IMR-90 (cell line): ENCODE measurements around the gene USP36. TPM values are rescaled to one million over a fixed set of nuclear protein-coding genes. Genes with fewer than 3 reads are reported as not detected.

Experiments
- ATAC-seq: fragments of 200-7000 bp; cut with Tn5 transposase; 2 replicates; pipeline ENCODE4 v1.9.1; 2020; ENCODE audit warnings: low read depth, mild to moderate bottlenecking, moderate library complexity
- BruUV-seq: library from RNA; stranded (reverse); fragments of 400-500 nt; replicated peaks from 2 replicates; lab custom pipeline; 2021; lab: Mats Ljungman, UMichigan
- CTCF ChIA-PET: fragments of 300-600 bp; formaldehyde crosslinking; extraction: SDS; loops from one replicate; lab custom pipeline; 2021; ENCODE audit warnings: antibody characterized with exemption; lab: Yijun Ruan, JAX
- POLR2A ChIA-PET: fragments of 300-600 bp; sonication (Branson Sonifier 250); formaldehyde crosslinking; loops from one replicate; lab custom pipeline; 2022; ENCODE audit warnings: antibody characterized with exemption; ENCODE audit not compliant: unreplicated experiment; lab: Charles Lee
- DNase-seq: peaks from one replicate; pipeline ENCODE4 v3.0.0; 2013
- H2AFZ ChIP-seq: replicated peaks from 2 replicates; pipeline ENCODE3; 2013; ENCODE audit warnings: low read length, mild to moderate bottlenecking; ENCODE audit not compliant: poor library complexity
- H2AK5ac ChIP-seq: 2 replicates; pipeline ENCODE4 v1.6.1; 2013; ENCODE audit warnings: low read depth, low read length, inconsistent platforms
- H2AK9ac ChIP-seq: replicated peaks from 2 replicates; pipeline ENCODE3; 2013; ENCODE audit warnings: mild to moderate bottlenecking, low read depth, low read length, moderate library complexity; ENCODE audit not compliant: poor library complexity
- H2BK120ac ChIP-seq: 2 replicates; pipeline ENCODE4 v1.6.1; 2013; ENCODE audit warnings: low read depth, low read length, inconsistent platforms
- H2BK15ac ChIP-seq: 3 replicates; pipeline ENCODE4 v1.6.1; 2013; ENCODE audit warnings: low read depth, low read length, inconsistent platforms
- H2BK20ac ChIP-seq: 2 replicates; pipeline ENCODE4 v1.6.1; 2013; ENCODE audit warnings: low read depth, mild to moderate bottlenecking, inconsistent platforms, low read length, moderate library complexity
- H2BK5ac ChIP-seq: 2 replicates; pipeline ENCODE4 v1.6.1; 2013; ENCODE audit warnings: mild to moderate bottlenecking, low read depth, low read length, inconsistent platforms; ENCODE audit not compliant: poor library complexity, severe bottlenecking
- H3K14ac ChIP-seq: replicated peaks from 2 replicates; pipeline ENCODE4 v1.6.1; 2013; ENCODE audit warnings: low read depth, low read length, inconsistent platforms
- H3K18ac ChIP-seq: 2 replicates; pipeline ENCODE4 v1.6.1; 2013; ENCODE audit warnings: low read depth, low read length, control low read depth
- H3K23ac ChIP-seq: 2 replicates; pipeline ENCODE4 v1.6.1; 2013; ENCODE audit warnings: low read depth, low read length, inconsistent platforms
- H3K27ac ChIP-seq: 2 replicates; pipeline ENCODE4 v1.5.1; 2013; ENCODE audit warnings: mild to moderate bottlenecking, control low read depth, low read length; ENCODE audit not compliant: insufficient read depth
- H3K27me3 ChIP-seq: 2 replicates; pipeline ENCODE4 v1.6.1; 2013; ENCODE audit warnings: low read length; ENCODE audit not compliant: control insufficient read depth, insufficient read depth
- H3K36me3 ChIP-seq: 2 replicates; pipeline ENCODE4 v1.6.1; 2013; ENCODE audit warnings: low read length, mixed read lengths; ENCODE audit not compliant: control insufficient read depth, insufficient read depth
- H3K4ac ChIP-seq: 2 replicates; pipeline ENCODE4 v1.6.1; 2013; ENCODE audit warnings: low read depth, low read length, inconsistent platforms
- H3K4me1 ChIP-seq: 2 replicates; pipeline ENCODE4 v1.6.1; 2013; ENCODE audit warnings: low read length, mixed read lengths; ENCODE audit not compliant: control insufficient read depth, insufficient read depth
- H3K4me2 ChIP-seq: 2 replicates; pipeline ENCODE4 v1.6.1; 2013; ENCODE audit warnings: low read depth, mild to moderate bottlenecking, control low read depth, low read length, moderate library complexity
- H3K4me3 ChIP-seq: 2 replicates; pipeline ENCODE4 v1.5.1; 2013; ENCODE audit warnings: low read depth, mild to moderate bottlenecking, control low read depth, low read length, moderate library complexity; ENCODE audit not compliant: insufficient read depth
- H3K56ac ChIP-seq: 2 replicates; pipeline ENCODE4 v1.6.1; 2013; ENCODE audit warnings: low read length, inconsistent platforms; ENCODE audit not compliant: insufficient read depth; ENCODE audit errors: extremely low read depth
- H3K79me1 ChIP-seq, 2 experiments: 2 replicates each; pipeline ENCODE4 v1.6.1; 2013; ENCODE audit warnings: low read length in 2 of 2, inconsistent platforms in 1 of 2, low read depth in 1 of 2
- H3K9ac ChIP-seq: 2 replicates; pipeline ENCODE4 v1.6.1; 2013; ENCODE audit warnings: low read depth, low read length, control low read depth
- H3K9me1 ChIP-seq: 2 replicates; pipeline ENCODE4 v1.6.1; 2013; ENCODE audit warnings: low read length, inconsistent platforms; ENCODE audit not compliant: insufficient read depth
- H3K9me3 ChIP-seq: 2 replicates; pipeline ENCODE4 v1.6.1; 2013; ENCODE audit warnings: low read length; ENCODE audit not compliant: control insufficient read depth, insufficient read depth
- H4K20me1 ChIP-seq: 2 replicates; pipeline ENCODE4 v1.6.1; 2013; ENCODE audit warnings: low read length, inconsistent platforms; ENCODE audit not compliant: insufficient read depth
- H4K5ac ChIP-seq: 2 replicates; pipeline ENCODE4 v1.6.1; 2013; ENCODE audit warnings: mild to moderate bottlenecking, low read depth, low read length, control low read depth
- H4K8ac ChIP-seq, 2 experiments: 2 replicates each; pipeline ENCODE4 v1.6.1; 2013; ENCODE audit warnings: low read depth in 2 of 2, low read length in 2 of 2, control low read depth in 1 of 2, inconsistent platforms in 1 of 2
- H4K91ac ChIP-seq: 2 replicates; pipeline ENCODE4 v1.6.1; 2013; ENCODE audit warnings: low read depth, low read length, inconsistent platforms; ENCODE audit not compliant: insufficient read depth
- NFE2L2 ChIP-seq: fragments of 150-350 bp; IDR thresholded peaks from 2 replicates; pipeline ENCODE4 v1.6.1; 2016; ENCODE audit warnings: low read depth, mild to moderate bottlenecking, low read length
- POLR2A ChIP-seq: IDR thresholded peaks from 2 replicates; pipeline ENCODE4 v1.6.1; 2012; ENCODE audit warnings: mild to moderate bottlenecking, low read depth, low read length
- WGBS, 2 experiments: methylation state at CpG; one replicate each; pipeline versions ENCODE4 v1.1.5 to v1.1.7; 2013; ENCODE audit warnings: missing lambda C conversion rate in 2 of 2; ENCODE audit not compliant: insufficient read length in 1 of 2; ENCODE audit errors: extremely low coverage in 2 of 2; 5-methylcytosine and 5-hydroxymethylcytosine counted together
- dilution Hi-C: fragments of 300-500 bp; cut with HindIII; formaldehyde crosslinking; loops from one replicate; pipeline ENCODE4 v1.14.3; 2018; ENCODE audit warnings: low sequenced_read_pairs; ENCODE audit not compliant: unreplicated experiment
- in situ Hi-C: fragments of 300-500 bp; cut with MboI; formaldehyde crosslinking; loops from 3 replicates; pipeline ENCODE4 v1.14.3; 2019; ENCODE audit warnings: low sequenced_read_pairs, inconsistent platforms, mixed read lengths
- intact Hi-C: fragments of 100-400 bp; cut with micrococcal nuclease; formaldehyde crosslinking; loops from 2 replicates; pipeline ENCODE4 v1.10.0; 2022
- polyA plus RNA-seq, 3 experiments: library from polyadenylated mRNA; depleted of rRNA; stranded (reverse); fragments of >200 nt; gene quantifications; 2 replicates each; pipeline ENCODE4 v1.2.3, GENCODE V29; 2012; ENCODE audit warnings: low replicate concordance in 1 of 3
- total RNA-seq: library from RNA; depleted of rRNA; stranded (reverse); fragments of >200 nt; gene quantifications from 2 replicates; pipeline ENCODE4 v1.2.3, GENCODE V29; 2012

USP36 gene
- total and polyA plus RNA-seq, 2 of the 4 experiments (the other 2 are of a cell fraction) = 30.6 to 38.3 TPM

GRCh38 chr17:78808163-78808562 is 32.5 kb downstream of the USP36 start:
- H3K14ac ChIP-seq = no peak overlapping the region
- CTCF ChIA-PET = interaction anchor here (1.0 kb wide), 1 partner anchor 9 kb away, joined by 3 read pairs; no protein-coding TSS in a partner anchor
- H3K4ac ChIP-seq = no peak overlapping the region
- ATAC-seq = peak; percentile 84
- no peak overlapping the region for H2BK20ac ChIP-seq
- no peak overlapping the region for H4K5ac ChIP-seq
- H3K9ac ChIP-seq = no peak overlapping the region
- POLR2A ChIA-PET = no interaction called here
- H3K79me1 ChIP-seq = peaks cover 17 to 42% of the 10 kb centered on the region in 2 experiments
- no peaks in the 10 kb centered on the region for H3K9me3 ChIP-seq
- H3K36me3 ChIP-seq = peaks cover 65% of the 10 kb centered on the region
- H2BK120ac ChIP-seq = no peak overlapping the region
- H4K91ac ChIP-seq = no peak overlapping the region
- H3K4me1 ChIP-seq = no peaks in the 10 kb centered on the region
- no peak overlapping the region for H3K27ac ChIP-seq
- H2BK15ac ChIP-seq = no peak overlapping the region
- H2AK5ac ChIP-seq = no peak overlapping the region
- in situ Hi-C loops (no loop called here), dilution Hi-C loops (no loop called here), intact Hi-C loops (loop anchor here (2.0 kb wide), 1 partner anchor 17 kb away; no protein-coding TSS in a partner anchor)
- H3K56ac ChIP-seq = no peak overlapping the region
- H3K23ac ChIP-seq = no peak overlapping the region
- no peak overlapping the region for H2AFZ ChIP-seq
- TF ChIP-seq POLR2A (no peak), NFE2L2 (no peak)
- no peak overlapping the region for H2BK5ac ChIP-seq
- no peak overlapping the region for H3K18ac ChIP-seq
- no peak overlapping the region for H2AK9ac ChIP-seq
- BruUV-seq = no TSS peak
- WGBS, 2 experiments = no CpG with 5 or more reads among the region's 4 CpGs
- no peaks in the 10 kb centered on the region for H3K27me3 ChIP-seq
- H3K4me3 ChIP-seq = no peak overlapping the region
- H3K9me1 ChIP-seq = peaks cover 5% of the 10 kb centered on the region; the same call in 1 of the 2 replicates
- no peak overlapping the region for H3K4me2 ChIP-seq
- peak; percentile 39 for DNase-seq
- H4K8ac ChIP-seq = no peak overlapping the region
- peaks cover 4% of the 10 kb centered on the region for H4K20me1 ChIP-seq
